Tibial artery (tissue), 4 donors: Measurements from ENCODE around the gene GALNT18.

Experiments used
- DNase-seq, 2 donors: peaks; one replicate each; pipeline ENCODE4 v3.0.0-alpha.2; 2019
- H3K27ac ChIP-seq, 2 donors: fragments of 200-600 bp; sonication (generic) in 1 of 2; 1 replicate in 1 of 2; 2 replicates in 1 of 2; pipeline ENCODE4 v1.5.1; 2018 to 2019; ENCODE audit warnings: mild to moderate bottlenecking in 1 of 2
- H3K27me3 ChIP-seq, 2 donors: fragments of 200-600 bp; sonication (generic) in 1 of 2; one replicate each; pipeline versions ENCODE4 v1.5.1 to v1.6.0; 2016 to 2019
- H3K36me3 ChIP-seq, 3 donors: fragments of 200-600 bp; sonication (generic) in 2 of 3; one replicate each; pipeline ENCODE4 v1.5.1; 2016 to 2019; ENCODE audit warnings: mild to moderate bottlenecking in 2 of 3
- H3K4me1 ChIP-seq, 4 donors: fragments of 200-600 bp; sonication (generic) in 2 of 4; 1 replicate in 3 of 4; 2 replicates in 1 of 4; pipeline ENCODE4 v1.5.1; 2016 to 2019
- H3K4me3 ChIP-seq, 2 donors: fragments of 200-600 bp; sonication (generic) in 1 of 2; 1 replicate in 1 of 2; 2 replicates in 1 of 2; pipeline ENCODE4 v1.5.1; 2018 to 2019; ENCODE audit warnings: mild to moderate bottlenecking in 2 of 2
- H3K9me3 ChIP-seq, 3 donors: fragments of 200-600 bp; sonication (generic) in 1 of 3; one replicate each; pipeline ENCODE4 v1.5.1; 2016 to 2019
- CTCF ChIP-seq, 2 experiments: fragments of 200-600 bp in 1 of 2; fragments of 450-650 bp in 1 of 2; IDR thresholded peaks; one replicate each; pipeline ENCODE4 v1.5.1; 2017 to 2019; ENCODE audit warnings: antibody characterized with exemption in 2 of 2, mild to moderate bottlenecking in 1 of 2, moderate library complexity in 1 of 2
- intact Hi-C: fragments of 100-400 bp; cut with DNase I; formaldehyde crosslinking; loops from one replicate; pipeline ENCODE4 v1.15.0; 2023; ENCODE audit warnings: low total_unique reads

Gene GALNT18

GRCh38 chr11:11380340-11380739, 241.5 kb downstream of the GALNT18 start:
- TF ChIP-seq CTCF (IDR thresholded peaks at IDR 0.05) = no peak
- H3K27ac ChIP-seq = no peak overlapping the region
- H3K9me3 ChIP-seq = no peaks in the 10 kb centered on the region
- DNase-seq = no peak
- intact Hi-C loops = no loop called here
- peaks cover 8 to 36% (median 19%) of the 10 kb centered on the region in 3 donors for H3K36me3 ChIP-seq
- H3K4me3 ChIP-seq = no peak overlapping the region
- no peaks in the 10 kb centered on the region for H3K27me3 ChIP-seq
- no peaks in the 10 kb centered on the region for H3K4me1 ChIP-seq

GRCh38 chr11:11379661-11380060, 242.1 kb downstream of the GALNT18 start:
- no peak overlapping the region for H3K27ac ChIP-seq
- no peaks in the 10 kb centered on the region for H3K4me1 ChIP-seq
- H3K36me3 ChIP-seq = peaks cover 9 to 38% (median 21%) of the 10 kb centered on the region in 3 donors
- H3K4me3 ChIP-seq = no peak overlapping the region
- DNase-seq = no peak
- no peaks in the 10 kb centered on the region for H3K9me3 ChIP-seq
- no peak for TF ChIP-seq CTCF (IDR thresholded peaks at IDR 0.05)
- intact Hi-C loops = no loop called here
- no peaks in the 10 kb centered on the region for H3K27me3 ChIP-seq

GRCh38 chr11:11378184-11378940, 243.4 kb downstream of the GALNT18 start:
- TF ChIP-seq CTCF (IDR thresholded peaks at IDR 0.05) = no peak
- Histone ChIP-seq H3K4me1 (no peaks in the 10 kb centered on the region), H3K4me3 (no peak overlapping the region), H3K9me3 (no peaks in the 10 kb centered on the region), H3K27me3 (no peaks in the 10 kb centered on the region), H3K27ac (no peak overlapping the region), H3K36me3 (peaks cover 9 to 44% (median 21%) of the 10 kb centered on the region in 3 donors)
- DNase-seq = no peak
- intact Hi-C loops = no loop called here

GRCh38 chr11:11374358-11375148, 247.3 kb downstream of the GALNT18 start:
- TF ChIP-seq CTCF (IDR thresholded peaks at IDR 0.05) = no peak
- Histone ChIP-seq H3K4me3 (no peak overlapping the region), H3K27me3 (no peaks in the 10 kb centered on the region), H3K9me3 (no peaks in the 10 kb centered on the region), H3K36me3 (peaks cover 9 to 58% (median 44%) of the 10 kb centered on the region in 3 donors), H3K27ac (no peak overlapping the region), H3K4me1 (peaks cover 0 to 14% (median 3%) of the 10 kb centered on the region in 4 donors)
- intact Hi-C loops = no loop called here
- no peak for DNase-seq

- Histone ChIP-seq H3K9me3 (no peaks in the 10 kb centered on the region), H3K27me3 (no peaks in the 10 kb centered on the region), H3K4me1 (peaks cover 0 to 14% (median 3%) of the 10 kb centered on the region in 4 donors), H3K36me3 (peaks cover 9 to 56% (median 44%) of the 10 kb centered on the region in 3 donors), H3K27ac (no peak overlapping the region), H3K4me3 (no peak overlapping the region)
- no peak for TF ChIP-seq CTCF (IDR thresholded peaks at IDR 0.05)
- DNase-seq = no peak
- intact Hi-C loops = no loop called here
These were observed 247.9 kb downstream of the GALNT18 start for GRCh38 chr11:11373934-11374333.
